Skeletal muscle satellite cell (primary cell): ENCODE results near the gene OPCML.

Experiments
- H3K27me3 ChIP-seq: 2 replicates; pipeline ENCODE4 v1.7.0; 2013; ENCODE audit warnings: low read length; ENCODE audit not compliant: control insufficient read depth, insufficient read depth
- H3K36me3 ChIP-seq: 2 replicates; pipeline ENCODE4 v1.7.0; 2013; ENCODE audit warnings: mild to moderate bottlenecking, control low read depth, low read length; ENCODE audit not compliant: insufficient read depth
- H3K4me1 ChIP-seq: 2 replicates; pipeline ENCODE4 v1.7.0; 2013; ENCODE audit warnings: low read length; ENCODE audit not compliant: control insufficient read depth, insufficient read depth
- H3K4me2 ChIP-seq: 2 replicates; pipeline ENCODE4 v1.7.0; 2013; ENCODE audit warnings: mild to moderate bottlenecking, low read length
- H3K4me3 ChIP-seq: 2 replicates; pipeline ENCODE4 v1.7.0; 2013; ENCODE audit warnings: low read length
- H3K9ac ChIP-seq: 2 replicates; pipeline ENCODE4 v1.7.0; 2013; ENCODE audit warnings: mild to moderate bottlenecking, low read depth, low read length, moderate library complexity
- H3K9me3 ChIP-seq: replicated peaks from 2 replicates; pipeline ENCODE4 v1.7.0; 2013; ENCODE audit warnings: mild to moderate bottlenecking, control low read depth, low read length

Gene OPCML

DNA sequence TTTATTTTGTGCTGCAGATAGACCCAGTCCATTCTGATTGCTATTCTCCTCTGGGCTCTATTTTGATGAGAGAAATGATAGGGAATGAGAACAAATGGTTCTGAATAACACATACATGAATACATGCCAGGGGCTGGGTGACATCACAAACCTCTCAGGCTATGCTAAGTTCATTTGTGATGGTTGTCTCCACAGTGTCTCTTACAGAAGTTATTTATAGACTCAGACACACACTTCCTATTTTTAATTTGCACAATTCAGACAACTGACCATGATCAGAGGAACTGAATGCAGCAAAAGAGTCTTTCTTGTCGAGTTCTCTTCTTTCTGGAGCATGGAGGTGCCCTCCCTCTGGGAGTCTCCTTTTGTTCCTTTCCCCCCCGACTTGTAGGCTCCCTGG, 991.7 kb downstream of the OPCML start:
- Histone ChIP-seq H3K4me1 (no peaks in the 10 kb centered on the region), H3K27me3 (no peaks in the 10 kb centered on the region), H3K4me3 (no peak overlapping the region), H3K4me2 (no peak overlapping the region), H3K9ac (no peak overlapping the region), H3K9me3 (no peaks in the 10 kb centered on the region), H3K36me3 (no peaks in the 10 kb centered on the region)

DNA sequence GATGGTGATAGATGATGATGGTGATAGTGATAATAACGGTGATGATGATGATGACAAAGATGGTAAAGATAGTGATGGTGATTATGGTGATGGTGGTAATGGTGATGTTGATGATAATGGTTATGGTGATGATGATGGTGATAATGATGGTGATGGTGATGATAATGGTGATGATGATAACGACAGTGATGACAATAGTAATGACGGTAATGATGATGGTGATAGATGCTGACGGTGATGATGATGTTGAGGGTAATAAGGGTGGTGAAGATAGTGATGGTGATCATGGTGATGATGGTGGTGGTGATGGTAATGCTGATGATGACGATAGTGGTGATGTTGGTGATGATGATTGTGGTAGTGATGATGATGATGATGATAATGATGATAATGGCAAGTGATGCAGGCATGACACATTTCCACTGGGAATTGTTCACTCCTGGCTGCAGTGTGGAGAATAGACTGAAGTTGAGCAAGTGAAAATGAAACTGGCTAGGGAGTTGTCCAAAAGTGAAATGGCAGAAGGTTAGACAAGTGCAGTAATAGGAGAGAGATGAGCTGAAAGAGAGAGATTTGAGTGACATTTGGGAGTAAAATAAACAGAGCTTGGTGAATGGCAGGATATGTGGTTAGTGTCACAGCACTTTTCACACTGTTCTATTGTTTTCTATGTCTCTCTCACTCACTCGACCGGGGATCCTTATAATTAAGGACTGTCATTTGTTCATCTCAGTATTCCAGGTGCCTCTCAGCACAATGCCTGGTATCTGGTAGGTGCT, 992.5 kb downstream of the OPCML start:
- no peaks in the 10 kb centered on the region for H3K27me3 ChIP-seq
- no peaks in the 10 kb centered on the region for H3K9me3 ChIP-seq
- no peak overlapping the region for H3K4me3 ChIP-seq
- no peak overlapping the region for H3K9ac ChIP-seq
- H3K4me2 ChIP-seq, result no peak overlapping the region
- no peaks in the 10 kb centered on the region for H3K36me3 ChIP-seq
- no peaks in the 10 kb centered on the region for H3K4me1 ChIP-seq

GRCh38 chr11:132538642-132539041, 993.7 kb downstream of the OPCML start:
- Histone ChIP-seq H3K9me3 (no peaks in the 10 kb centered on the region), H3K36me3 (no peaks in the 10 kb centered on the region), H3K4me2 (no peak overlapping the region), H3K27me3 (no peaks in the 10 kb centered on the region), H3K9ac (no peak overlapping the region), H3K4me3 (no peak overlapping the region), H3K4me1 (no peaks in the 10 kb centered on the region)

DNA sequence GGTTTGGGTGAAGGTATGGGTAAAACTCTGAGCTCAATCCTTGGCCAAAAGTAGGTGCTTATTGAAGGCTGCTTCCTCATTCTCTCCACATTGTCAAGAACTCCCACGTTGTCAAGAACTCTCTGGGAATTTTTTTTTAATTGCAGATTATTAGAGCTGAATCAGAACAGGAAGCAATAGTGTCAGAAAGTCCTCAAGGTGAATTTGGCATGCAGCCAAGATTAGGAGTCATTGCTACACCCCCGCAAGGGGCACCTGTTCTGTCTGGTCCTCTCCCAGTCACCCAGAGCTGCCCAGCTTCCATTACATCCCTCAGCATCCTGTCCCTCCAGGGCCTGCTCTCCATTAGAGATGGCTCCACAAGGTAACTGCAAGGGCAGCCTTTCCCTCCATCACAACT, 996.5 kb downstream of the OPCML start:
- H3K4me1 ChIP-seq, result no peaks in the 10 kb centered on the region
- H3K9me3 ChIP-seq, result no peaks in the 10 kb centered on the region
- H3K4me3 ChIP-seq, result no peak overlapping the region
- no peaks in the 10 kb centered on the region for H3K36me3 ChIP-seq
- peaks cover 4% of the 10 kb centered on the region for H3K27me3 ChIP-seq
- H3K9ac ChIP-seq, result no peak overlapping the region
- no peak overlapping the region for H3K4me2 ChIP-seq

DNA sequence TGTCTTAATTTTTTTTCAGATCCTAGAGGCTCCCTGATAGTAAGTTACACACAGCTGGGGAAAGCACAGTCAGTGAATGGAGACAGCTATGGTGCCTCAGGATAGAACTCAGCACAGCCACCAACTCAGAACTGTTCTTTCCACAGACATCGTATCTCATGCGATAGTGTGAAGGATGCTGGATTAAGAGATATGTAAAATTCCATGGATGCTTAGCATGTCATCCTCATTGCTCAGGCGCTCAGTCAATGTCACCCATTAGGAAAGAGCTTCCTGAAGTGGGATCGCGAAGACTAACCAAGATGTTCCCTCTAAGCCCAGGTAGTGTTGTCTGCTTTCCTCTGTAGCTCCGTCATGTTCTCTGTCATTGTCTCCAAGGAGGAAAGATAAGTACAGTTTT, 1000.4 kb downstream of the OPCML start:
- Histone ChIP-seq H3K9me3 (no peaks in the 10 kb centered on the region), H3K4me2 (no peak overlapping the region), H3K36me3 (no peaks in the 10 kb centered on the region), H3K27me3 (peaks cover 4% of the 10 kb centered on the region), H3K4me3 (no peak overlapping the region), H3K4me1 (no peaks in the 10 kb centered on the region), H3K9ac (no peak overlapping the region)

- peaks cover 4% of the 10 kb centered on the region for H3K27me3 ChIP-seq
- H3K9me3 ChIP-seq, result no peaks in the 10 kb centered on the region
- H3K4me3 ChIP-seq, result no peak overlapping the region
- no peaks in the 10 kb centered on the region for H3K36me3 ChIP-seq
- H3K9ac ChIP-seq, result no peak overlapping the region
- H3K4me2 ChIP-seq, result no peak overlapping the region
- H3K4me1 ChIP-seq, result no peaks in the 10 kb centered on the region
These were observed 1004.1 kb downstream of the OPCML start for GRCh38 chr11:132528181-132528580.

DNA sequence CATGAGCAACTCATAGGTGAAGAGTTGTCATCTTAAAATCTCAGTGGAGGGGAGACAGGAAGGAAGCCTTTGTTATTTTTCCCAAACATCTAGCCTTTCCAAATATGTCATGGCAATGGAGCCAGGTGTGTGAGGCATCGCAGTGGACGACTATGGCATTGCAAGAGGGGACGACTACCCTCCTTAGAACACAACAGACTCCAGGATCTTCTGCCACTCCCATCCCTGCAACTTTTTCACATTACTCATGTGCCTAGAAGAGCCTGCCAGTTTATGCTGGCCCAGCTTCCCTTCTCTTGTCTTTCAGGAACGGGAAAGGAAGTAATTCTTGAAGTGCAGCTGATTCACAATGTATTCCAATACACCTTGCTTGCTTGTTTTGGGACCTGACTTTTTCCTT, 1008.4 kb downstream of the OPCML start:
- H3K27me3 ChIP-seq, result no peaks in the 10 kb centered on the region
- H3K4me3 ChIP-seq, result no peak overlapping the region
- no peaks in the 10 kb centered on the region for H3K36me3 ChIP-seq
- H3K9ac ChIP-seq, result no peak overlapping the region
- no peaks in the 10 kb centered on the region for H3K4me1 ChIP-seq
- H3K4me2 ChIP-seq, result no peak overlapping the region
- no peaks in the 10 kb centered on the region for H3K9me3 ChIP-seq

GRCh38 chr11:132520199-132520598, 1012.1 kb downstream of the OPCML start:
- Histone ChIP-seq H3K9ac (no peak overlapping the region), H3K36me3 (no peaks in the 10 kb centered on the region), H3K4me2 (no peak overlapping the region), H3K9me3 (no peaks in the 10 kb centered on the region), H3K27me3 (no peaks in the 10 kb centered on the region), H3K4me3 (no peak overlapping the region), H3K4me1 (no peaks in the 10 kb centered on the region)

- no peaks in the 10 kb centered on the region for H3K4me1 ChIP-seq
- no peaks in the 10 kb centered on the region for H3K9me3 ChIP-seq
- no peaks in the 10 kb centered on the region for H3K27me3 ChIP-seq
- H3K36me3 ChIP-seq, result no peaks in the 10 kb centered on the region
- no peak overlapping the region for H3K4me3 ChIP-seq
- no peak overlapping the region for H3K4me2 ChIP-seq
- no peak overlapping the region for H3K9ac ChIP-seq
These were observed 1013.0 kb downstream of the OPCML start for GRCh38 chr11:132519241-132519815.

DNA sequence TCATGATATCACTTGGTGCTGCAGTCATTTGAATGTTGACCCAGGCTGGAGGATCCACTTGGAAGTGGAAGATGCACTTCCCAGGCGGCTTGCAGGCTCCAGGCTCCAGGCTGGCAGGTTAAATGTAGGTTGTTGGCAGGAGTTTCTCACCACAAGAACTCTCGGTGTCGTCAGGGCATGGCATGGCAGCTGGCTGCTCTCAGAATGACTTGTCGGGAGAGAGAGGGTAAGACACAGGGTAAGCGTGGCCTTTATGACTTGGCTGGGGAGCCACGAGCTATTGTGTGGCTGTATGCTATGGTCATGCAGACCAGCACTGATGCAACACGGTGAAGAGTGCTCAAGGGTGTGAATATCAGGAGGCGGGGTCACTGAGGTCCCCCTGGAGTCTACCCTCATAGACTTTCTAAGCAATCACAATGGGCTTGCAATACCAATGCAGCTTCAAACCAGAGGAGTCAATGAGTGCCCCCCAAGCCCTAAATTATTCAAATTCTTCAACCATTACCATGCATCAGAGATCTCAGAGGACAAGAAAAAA, 1027.7 kb downstream of the OPCML start:
- Histone ChIP-seq H3K9ac (no peak overlapping the region), H3K4me2 (no peak overlapping the region), H3K27me3 (no peaks in the 10 kb centered on the region), H3K9me3 (no peaks in the 10 kb centered on the region), H3K4me1 (no peaks in the 10 kb centered on the region), H3K36me3 (no peaks in the 10 kb centered on the region), H3K4me3 (no peak overlapping the region)

GRCh38 chr11:132501356-132501755, 1030.9 kb downstream of the OPCML start:
- Histone ChIP-seq H3K9me3 (no peaks in the 10 kb centered on the region), H3K4me3 (no peak overlapping the region), H3K4me2 (no peak overlapping the region), H3K27me3 (no peaks in the 10 kb centered on the region), H3K9ac (no peak overlapping the region), H3K4me1 (no peaks in the 10 kb centered on the region), H3K36me3 (no peaks in the 10 kb centered on the region)

GRCh38 chr11:132499661-132500060, 1032.6 kb downstream of the OPCML start:
- H3K27me3 ChIP-seq, result no peaks in the 10 kb centered on the region
- no peaks in the 10 kb centered on the region for H3K36me3 ChIP-seq
- no peak overlapping the region for H3K9ac ChIP-seq
- H3K9me3 ChIP-seq, result no peaks in the 10 kb centered on the region
- H3K4me2 ChIP-seq, result no peak overlapping the region
- H3K4me3 ChIP-seq, result no peak overlapping the region
- H3K4me1 ChIP-seq, result no peaks in the 10 kb centered on the region
